Skeletal muscle satellite cell (primary cell): ENCODE measurements around the gene DHRSX.
"Not testable (repeated sequence)": the region's sequence is repeated elsewhere in the genome, so short reads cannot be mapped to it uniquely, and the experiment has no call there.

Source experiments
- H3K27me3 ChIP-seq: 2 replicates; pipeline ENCODE4 v1.7.0; 2013; ENCODE audit warnings: low read length; ENCODE audit not compliant: control insufficient read depth, insufficient read depth
- H3K36me3 ChIP-seq: 2 replicates; pipeline ENCODE4 v1.7.0; 2013; ENCODE audit warnings: mild to moderate bottlenecking, control low read depth, low read length; ENCODE audit not compliant: insufficient read depth
- H3K4me1 ChIP-seq: 2 replicates; pipeline ENCODE4 v1.7.0; 2013; ENCODE audit warnings: low read length; ENCODE audit not compliant: control insufficient read depth, insufficient read depth
- H3K4me2 ChIP-seq: 2 replicates; pipeline ENCODE4 v1.7.0; 2013; ENCODE audit warnings: mild to moderate bottlenecking, low read length
- H3K4me3 ChIP-seq: 2 replicates; pipeline ENCODE4 v1.7.0; 2013; ENCODE audit warnings: low read length
- H3K9ac ChIP-seq: 2 replicates; pipeline ENCODE4 v1.7.0; 2013; ENCODE audit warnings: mild to moderate bottlenecking, low read depth, low read length, moderate library complexity
- H3K9me3 ChIP-seq: replicated peaks from 2 replicates; pipeline ENCODE4 v1.7.0; 2013; ENCODE audit warnings: mild to moderate bottlenecking, control low read depth, low read length

Gene DHRSX

DNA sequence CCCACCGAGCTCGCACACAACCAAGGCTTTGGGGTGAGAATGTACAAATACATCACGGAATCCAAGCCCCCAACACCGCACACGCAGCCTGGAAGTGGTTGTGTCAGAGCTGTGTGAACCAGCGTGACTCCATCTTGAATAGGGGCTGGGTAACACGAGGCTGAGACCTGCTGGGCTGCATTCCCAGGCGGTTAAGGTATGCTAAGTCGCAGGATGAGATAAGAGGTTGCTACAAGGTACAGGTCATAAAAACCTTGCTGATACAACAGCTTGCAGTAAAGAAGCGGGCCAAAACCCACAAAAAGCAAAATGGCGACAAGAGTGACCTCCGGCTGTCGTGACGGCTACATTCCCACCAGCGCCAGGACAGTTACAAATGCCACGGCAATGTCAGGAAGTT lies 258.4 kb downstream of the DHRSX start:
- Histone ChIP-seq H3K9me3 (no peaks in the 10 kb centered on the region), H3K27me3 (no peaks in the 10 kb centered on the region), H3K4me1 (no peaks in the 10 kb centered on the region), H3K9ac (no peak overlapping the region), H3K4me3 (no peak overlapping the region), H3K36me3 (no peaks in the 10 kb centered on the region), H3K4me2 (no peak overlapping the region)

DNA sequence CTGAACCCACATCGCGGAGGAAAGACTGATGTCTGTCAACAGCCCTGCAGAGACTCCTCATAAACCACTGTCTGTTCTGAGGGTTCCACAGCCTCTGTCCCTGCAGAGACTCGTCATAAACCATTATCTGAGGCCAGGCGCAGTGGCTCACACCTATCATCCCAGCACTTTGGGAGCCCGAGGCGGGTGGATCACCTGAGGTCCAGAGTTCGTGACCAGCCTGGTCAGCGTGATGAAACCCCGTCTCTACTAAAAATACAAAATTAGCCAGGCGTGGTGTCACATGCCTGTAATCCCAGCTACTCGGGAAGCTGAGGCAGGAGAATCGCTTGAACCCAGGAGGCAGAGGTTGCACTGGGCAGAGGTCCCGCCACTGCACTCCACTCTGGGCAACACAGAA lies 259.3 kb downstream of the DHRSX start:
- H3K9me3 ChIP-seq, H3K36me3 ChIP-seq, H3K9ac ChIP-seq, H3K4me3 ChIP-seq, H3K4me2 ChIP-seq, H3K4me1 ChIP-seq, H3K27me3 ChIP-seq: not testable (repeated sequence)

DNA sequence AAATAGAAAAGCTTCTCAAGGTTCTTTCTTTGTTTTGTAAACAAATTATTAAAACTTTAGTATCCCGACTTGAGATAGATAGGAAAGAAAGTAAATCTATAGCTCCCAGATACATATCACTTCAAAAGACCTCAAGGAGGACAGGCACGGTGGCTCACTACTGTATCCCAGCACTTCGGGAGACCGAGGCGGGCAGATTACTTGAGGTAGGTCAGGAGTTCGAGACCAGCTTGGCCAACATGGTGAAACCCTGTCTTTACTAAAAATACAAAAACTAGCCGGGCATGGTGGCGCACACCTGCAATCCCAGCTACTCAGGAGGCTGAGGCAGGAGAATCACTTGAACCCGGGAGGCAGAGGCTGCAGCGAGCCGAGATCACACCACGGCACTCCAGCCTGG lies 260.0 kb downstream of the DHRSX start:
- H3K4me3 ChIP-seq, H3K4me1 ChIP-seq, H3K9ac ChIP-seq, H3K4me2 ChIP-seq, H3K9me3 ChIP-seq, H3K36me3 ChIP-seq, H3K27me3 ChIP-seq: not testable (repeated sequence)

DNA sequence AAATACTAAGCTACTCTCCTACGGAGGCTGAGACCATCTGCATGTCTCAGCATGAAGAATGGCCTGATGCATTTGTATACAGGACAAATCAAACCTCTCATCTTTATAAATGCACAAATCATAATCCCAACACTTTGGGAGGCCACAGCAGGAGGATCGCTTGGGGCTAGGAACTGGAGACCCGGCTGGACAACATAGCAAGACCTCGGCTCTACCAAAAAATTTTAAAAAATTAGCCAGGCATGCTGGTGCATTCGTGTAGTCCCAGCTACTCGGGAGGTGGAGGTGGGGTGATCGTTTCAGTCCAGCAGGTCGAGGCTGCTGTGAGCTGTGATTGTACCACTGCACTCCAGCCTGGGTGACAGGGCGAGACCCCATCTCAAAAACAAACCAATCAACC lies 262.8 kb downstream of the DHRSX start:
- H3K4me3 ChIP-seq: no peak overlapping the region
- H3K4me1 ChIP-seq: no peaks in the 10 kb centered on the region
- no peaks in the 10 kb centered on the region for H3K27me3 ChIP-seq
- H3K4me2 ChIP-seq: no peak overlapping the region
- no peak overlapping the region for H3K9ac ChIP-seq
- H3K9me3 ChIP-seq: no peaks in the 10 kb centered on the region
- no peaks in the 10 kb centered on the region for H3K36me3 ChIP-seq

GRCh38 chrX:2231570-2232192 lies 269.1 kb downstream of the DHRSX start:
- H3K27me3 ChIP-seq: no peaks in the 10 kb centered on the region
- H3K36me3 ChIP-seq: peaks cover 8% of the 10 kb centered on the region
- no peak overlapping the region for H3K9ac ChIP-seq
- H3K4me1 ChIP-seq: no peaks in the 10 kb centered on the region
- H3K4me2 ChIP-seq: no peak overlapping the region
- no peak overlapping the region for H3K4me3 ChIP-seq
- H3K9me3 ChIP-seq: no peaks in the 10 kb centered on the region

DNA sequence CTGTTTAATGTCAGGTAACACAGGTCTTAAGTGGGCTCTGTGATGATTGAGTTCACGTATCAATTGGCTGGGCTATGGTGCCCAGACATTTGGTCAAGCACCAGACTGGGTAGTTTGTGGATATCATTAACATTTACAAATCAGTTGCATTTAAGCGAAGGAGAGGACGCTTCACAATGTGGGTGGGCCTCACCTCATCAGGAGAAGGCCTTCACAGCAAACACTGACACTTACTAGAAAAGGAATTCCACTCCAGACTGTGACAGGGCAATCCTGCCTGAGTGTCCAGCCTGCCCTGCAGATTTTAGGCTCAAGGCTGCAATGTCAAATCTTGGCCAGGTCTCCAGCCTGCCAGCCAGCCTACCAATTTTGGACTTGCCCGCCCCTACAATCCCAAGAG lies 270.3 kb downstream of the DHRSX start:
- Histone ChIP-seq H3K9ac (no peak overlapping the region), H3K36me3 (peaks cover 11% of the 10 kb centered on the region), H3K4me3 (no peak overlapping the region), H3K4me1 (no peaks in the 10 kb centered on the region), H3K4me2 (no peak overlapping the region), H3K9me3 (no peaks in the 10 kb centered on the region), H3K27me3 (no peaks in the 10 kb centered on the region)

DNA sequence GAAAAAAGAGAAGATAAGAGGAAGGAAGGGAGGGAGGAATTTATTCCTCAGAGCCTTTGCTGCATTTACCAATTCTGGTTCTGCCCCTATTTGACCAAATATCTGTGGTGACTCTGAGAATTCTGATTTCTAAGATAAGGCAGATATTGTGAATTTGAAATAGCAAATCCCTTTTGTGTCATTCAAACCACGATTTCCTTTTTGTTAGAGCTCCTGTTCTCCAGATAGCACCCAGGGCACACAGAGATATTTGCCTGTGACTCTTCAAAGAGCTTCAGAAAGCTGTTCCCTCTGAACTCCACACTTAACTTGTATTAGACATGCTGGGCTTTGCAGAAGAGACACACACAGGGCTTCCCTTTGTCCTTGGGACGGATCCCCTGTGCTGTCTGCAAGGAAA lies 272.2 kb downstream of the DHRSX start:
- peaks cover 14% of the 10 kb centered on the region for H3K36me3 ChIP-seq
- no peak overlapping the region for H3K4me2 ChIP-seq
- H3K9me3 ChIP-seq: no peaks in the 10 kb centered on the region
- no peak overlapping the region for H3K4me3 ChIP-seq
- no peaks in the 10 kb centered on the region for H3K27me3 ChIP-seq
- no peak overlapping the region for H3K9ac ChIP-seq
- no peaks in the 10 kb centered on the region for H3K4me1 ChIP-seq

- H3K9ac ChIP-seq: no peak overlapping the region
- H3K4me3 ChIP-seq: no peak overlapping the region
- peaks cover 14% of the 10 kb centered on the region for H3K36me3 ChIP-seq
- no peaks in the 10 kb centered on the region for H3K4me1 ChIP-seq
- H3K27me3 ChIP-seq: no peaks in the 10 kb centered on the region
- H3K9me3 ChIP-seq: no peaks in the 10 kb centered on the region
- no peak overlapping the region for H3K4me2 ChIP-seq
Observed at GRCh38 chrX:2226906-2227656, 273.7 kb downstream of the DHRSX start.

DNA sequence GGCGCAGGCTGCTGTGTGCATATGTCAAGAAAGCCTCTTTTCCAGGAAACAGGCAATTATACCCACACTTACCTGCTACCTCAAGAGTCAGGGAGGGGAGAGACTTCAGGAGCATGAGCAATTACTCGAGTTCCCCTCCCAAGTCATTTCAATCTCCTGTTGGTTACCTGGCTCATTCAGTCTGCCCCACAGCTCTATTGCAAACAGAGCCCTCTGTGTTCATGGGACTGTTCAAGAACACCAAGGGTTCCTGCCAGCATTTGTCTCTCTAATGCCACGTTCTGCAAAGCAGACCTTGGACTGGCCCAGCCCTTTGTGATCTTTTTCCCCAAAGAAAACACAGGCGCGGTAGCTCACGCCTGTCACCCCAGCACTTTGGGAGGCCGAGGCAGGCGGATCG lies 274.6 kb downstream of the DHRSX start:
- peaks cover 14% of the 10 kb centered on the region for H3K36me3 ChIP-seq
- H3K9me3 ChIP-seq: peaks cover 3% of the 10 kb centered on the region
- no peaks in the 10 kb centered on the region for H3K4me1 ChIP-seq
- no peak overlapping the region for H3K9ac ChIP-seq
- no peak overlapping the region for H3K4me3 ChIP-seq
- H3K4me2 ChIP-seq: no peak overlapping the region
- H3K27me3 ChIP-seq: no peaks in the 10 kb centered on the region

- H3K9me3 ChIP-seq: peaks cover 3% of the 10 kb centered on the region
- no peak overlapping the region for H3K9ac ChIP-seq
- no peak overlapping the region for H3K4me3 ChIP-seq
- H3K27me3 ChIP-seq: no peaks in the 10 kb centered on the region
- no peaks in the 10 kb centered on the region for H3K4me1 ChIP-seq
- peaks cover 20% of the 10 kb centered on the region for H3K36me3 ChIP-seq
- H3K4me2 ChIP-seq: no peak overlapping the region
Observed at GRCh38 chrX:2224597-2225235, 276.1 kb downstream of the DHRSX start.

DNA sequence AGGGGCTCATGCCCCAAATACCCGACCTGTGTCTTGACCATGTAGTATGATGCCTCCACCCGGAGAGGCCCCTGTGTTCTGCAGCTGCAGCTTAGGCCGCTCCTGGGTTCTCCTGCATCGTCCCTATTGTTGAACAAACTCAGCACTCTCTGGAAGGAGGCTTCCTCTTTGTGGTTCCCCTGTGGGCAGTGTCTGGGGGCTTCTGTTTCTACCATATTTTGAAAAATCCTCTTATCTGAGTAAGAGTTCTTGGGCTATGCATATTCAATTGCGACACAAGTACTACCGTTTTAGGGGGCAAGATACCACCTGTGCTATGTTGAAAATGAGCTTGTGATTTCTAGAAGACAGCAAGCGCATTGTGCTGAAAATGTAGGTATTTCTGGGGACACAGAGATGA lies 276.6 kb downstream of the DHRSX start:
- Histone ChIP-seq H3K27me3 (no peaks in the 10 kb centered on the region), H3K9ac (no peak overlapping the region), H3K9me3 (peaks cover 3% of the 10 kb centered on the region), H3K4me1 (no peaks in the 10 kb centered on the region), H3K4me2 (no peak overlapping the region), H3K4me3 (no peak overlapping the region), H3K36me3 (peaks cover 20% of the 10 kb centered on the region)
